GM19351 (cell line): ENCODE results near the gene CFAP157.
"Not testable (repeated sequence)": the region's sequence is repeated elsewhere in the genome, so short reads cannot be mapped to it uniquely, and the experiment has no call there.

Experiments used
- ATAC-seq: cut with Tn5 transposase; IDR thresholded peaks from one replicate; pipeline ENCODE4 v1.9.1; 2021; ENCODE audit warnings: mild to moderate bottlenecking, moderate library complexity; ENCODE audit not compliant: unreplicated experiment

CFAP157 gene

DNA sequence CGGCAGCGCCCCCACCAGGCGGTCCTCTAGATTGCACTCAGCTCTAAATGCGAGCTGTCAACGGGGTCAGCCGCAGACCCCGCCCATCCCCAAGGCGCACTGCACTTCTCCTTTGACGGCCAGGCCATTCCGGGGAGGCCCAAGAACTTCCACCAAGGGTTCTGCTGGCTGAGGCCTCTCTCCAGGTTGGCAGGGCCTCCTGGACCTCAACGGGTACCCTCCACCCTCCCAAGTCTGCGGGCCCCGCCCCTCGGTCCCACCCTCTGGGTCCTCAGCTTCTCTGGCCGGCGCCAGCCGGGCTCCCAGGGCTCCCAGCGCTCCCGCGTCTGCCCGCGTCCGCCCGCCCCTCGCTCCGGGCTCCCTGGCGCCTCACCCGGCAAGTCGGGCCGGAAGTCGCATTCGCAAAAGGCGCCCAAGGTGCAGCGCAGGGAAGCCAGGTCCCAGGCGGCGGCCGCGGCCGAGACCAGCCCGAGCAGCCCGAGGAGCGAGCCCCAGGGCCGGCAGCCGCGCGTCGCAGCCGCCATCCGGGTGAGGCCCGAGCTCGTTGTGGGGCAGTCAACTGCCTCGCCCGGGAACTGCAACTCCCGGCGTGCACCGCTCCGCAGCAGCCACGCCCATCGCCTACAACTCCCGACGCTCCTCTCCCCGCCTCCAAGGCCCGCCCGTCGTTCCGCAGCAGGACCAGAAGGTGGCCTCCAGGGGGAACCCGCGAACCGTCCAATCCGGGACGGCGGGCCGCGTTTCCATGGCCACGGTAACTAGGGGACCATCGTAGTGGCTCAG lies 28.1 kb downstream of the CFAP157 start, which contains the start of gene TOR2A:
Gene TOR2A (minus strand): TSS at position 548 of the 783 bp plus-strand sequence. CDS start 24 bp downstream, at position 524.
- peak; percentile 92 for ATAC-seq

DNA sequence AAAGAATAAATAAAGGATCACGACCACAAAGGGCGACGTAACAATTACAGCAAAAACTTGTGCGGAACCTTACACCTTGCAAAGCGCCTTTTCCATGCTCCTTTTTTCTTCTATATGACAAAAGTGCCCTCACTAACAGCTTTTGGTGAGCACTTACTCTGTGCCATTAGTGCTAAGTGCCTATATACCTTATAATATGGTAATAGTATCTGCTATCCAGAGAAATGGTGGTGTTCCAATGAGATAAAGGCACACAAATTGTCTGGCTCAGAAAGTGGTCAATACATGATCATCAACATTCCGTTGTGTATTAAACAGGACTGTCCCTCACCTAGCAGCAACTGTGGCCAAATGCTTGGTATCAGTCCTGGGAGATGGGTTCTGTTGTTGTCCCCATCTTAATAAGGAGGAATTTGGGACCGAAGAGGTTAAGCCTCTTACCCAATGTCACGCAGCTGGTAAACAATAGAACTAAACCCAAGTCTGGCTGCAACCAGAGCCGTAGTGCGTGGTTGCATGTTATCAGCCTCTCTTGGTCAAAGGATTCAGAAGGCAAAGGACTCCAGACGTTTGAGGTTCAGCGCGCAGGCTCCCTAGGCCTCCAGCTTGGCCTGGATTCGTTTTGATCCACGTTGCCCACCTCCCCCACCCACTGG lies 28.9 kb downstream of the CFAP157 start:
- ATAC-seq: peak; percentile 6

DNA sequence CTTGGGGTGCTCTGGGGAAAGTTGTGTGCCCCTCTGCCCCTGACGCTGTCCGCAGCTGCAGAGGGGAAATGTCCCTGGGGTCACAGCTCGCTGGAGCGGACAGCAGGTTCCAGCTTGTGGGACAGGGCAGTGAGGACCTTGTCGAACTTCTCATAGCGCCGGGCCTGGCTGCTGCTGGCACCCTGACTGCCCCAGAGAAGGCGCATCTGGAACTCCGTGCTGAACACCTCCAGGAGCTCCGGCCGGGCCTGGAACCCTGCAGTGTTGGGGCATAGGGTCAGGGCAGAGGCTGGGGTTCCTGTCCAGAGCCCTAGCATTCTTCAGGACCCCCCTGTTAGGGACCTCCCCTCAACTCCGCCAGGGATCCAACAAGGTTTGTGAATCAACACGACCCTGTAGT lies 31.9 kb downstream of the CFAP157 start:
- no peak for ATAC-seq

DNA sequence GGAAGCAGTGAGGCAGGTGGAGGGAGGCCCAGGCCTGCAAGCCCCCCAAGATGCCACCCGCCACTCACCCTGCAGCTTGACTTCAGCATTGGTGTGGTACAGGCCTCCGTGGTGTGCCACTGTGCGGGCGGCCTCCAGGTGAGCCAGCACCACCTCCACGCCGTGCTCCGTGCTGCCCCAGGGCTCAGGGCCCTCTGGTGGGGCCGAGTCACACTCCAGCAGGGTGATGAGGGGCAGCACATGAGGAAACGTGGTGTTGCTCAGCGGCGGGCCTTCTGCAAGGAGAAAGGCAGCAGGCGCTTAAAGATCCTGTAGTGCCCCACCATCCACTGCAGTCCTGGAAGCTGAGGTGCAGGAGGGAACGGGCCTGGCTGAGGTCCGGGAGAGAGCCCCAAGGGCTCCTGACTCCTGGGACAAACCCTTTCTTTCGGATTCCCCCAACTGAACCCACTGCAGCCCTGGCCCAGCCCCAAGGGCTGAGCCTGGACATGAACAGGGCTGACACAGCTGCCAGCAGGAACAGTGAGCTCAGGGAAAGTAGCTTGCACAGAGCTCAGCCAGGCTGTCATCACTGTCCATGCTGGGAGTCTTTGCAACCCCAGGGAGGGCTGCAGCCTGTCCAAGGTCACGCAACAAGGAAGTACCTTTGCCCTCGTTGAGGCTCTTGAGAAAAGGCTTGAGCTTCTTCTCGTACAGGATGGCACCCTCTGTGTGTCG lies 33.0 kb downstream of the CFAP157 start:
- no peak for ATAC-seq

DNA sequence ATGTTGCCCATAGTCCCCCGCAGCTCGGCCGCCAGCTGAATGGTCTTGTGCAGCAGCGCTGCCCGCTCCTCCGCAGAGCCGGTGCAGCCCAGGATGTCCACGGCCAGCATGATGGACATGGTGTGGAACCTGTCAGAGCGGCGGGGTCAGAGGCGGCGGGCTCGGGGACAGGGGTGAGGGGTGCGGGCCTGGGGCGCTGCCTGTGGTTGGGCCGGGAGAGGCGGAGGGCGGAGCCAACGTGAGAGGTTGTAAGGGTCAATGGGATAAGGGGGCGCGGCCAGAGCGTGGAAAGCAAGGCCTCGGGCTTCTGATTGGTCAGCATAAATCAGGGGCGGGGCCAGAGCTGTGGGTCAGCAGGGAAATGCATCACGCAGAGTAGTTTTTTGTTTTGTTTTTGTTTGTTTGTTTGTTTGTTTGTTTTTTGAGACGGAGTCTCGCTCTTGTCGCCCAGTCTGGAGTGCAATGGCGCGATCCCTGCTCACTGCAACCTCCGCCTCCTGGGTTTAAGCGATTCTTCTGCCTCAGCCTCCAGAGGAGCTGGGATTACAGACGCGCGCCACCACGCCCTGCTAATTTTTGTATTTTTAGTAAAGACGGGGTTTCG lies 35.1 kb downstream of the CFAP157 start:
- no peak for ATAC-seq

DNA sequence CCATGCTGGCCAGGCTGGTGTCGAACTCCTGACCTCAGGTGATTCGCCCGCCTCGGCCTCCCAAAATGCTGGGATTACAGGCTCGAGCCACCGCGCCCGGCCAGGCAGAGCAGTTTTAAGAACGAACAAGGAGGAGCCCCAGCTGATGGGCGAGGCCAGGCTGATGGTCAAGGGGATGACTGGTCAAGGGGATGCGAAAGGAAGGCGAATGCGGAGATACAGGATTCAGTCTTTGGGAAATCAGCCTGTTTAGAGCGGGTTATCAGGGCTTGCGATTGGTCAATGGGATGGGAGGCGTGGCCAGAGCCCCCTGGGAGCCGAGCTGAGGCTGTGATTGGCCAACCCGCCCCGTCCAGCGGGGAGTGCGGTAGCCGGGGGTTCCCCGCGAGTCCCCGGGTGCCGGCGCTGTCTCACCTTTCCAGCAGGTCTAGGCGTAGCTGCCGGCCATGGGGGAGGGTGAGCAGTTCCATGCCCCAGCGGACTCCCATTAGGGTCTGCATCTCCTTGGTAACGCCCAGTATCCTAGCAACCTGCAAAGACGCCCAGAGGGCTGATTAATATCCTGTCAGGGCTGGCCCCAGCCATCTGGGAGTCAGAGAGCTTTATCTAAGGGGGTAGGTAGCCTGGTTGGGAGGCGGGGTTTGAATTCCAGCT lies 35.8 kb downstream of the CFAP157 start:
- no peak for ATAC-seq

DNA sequence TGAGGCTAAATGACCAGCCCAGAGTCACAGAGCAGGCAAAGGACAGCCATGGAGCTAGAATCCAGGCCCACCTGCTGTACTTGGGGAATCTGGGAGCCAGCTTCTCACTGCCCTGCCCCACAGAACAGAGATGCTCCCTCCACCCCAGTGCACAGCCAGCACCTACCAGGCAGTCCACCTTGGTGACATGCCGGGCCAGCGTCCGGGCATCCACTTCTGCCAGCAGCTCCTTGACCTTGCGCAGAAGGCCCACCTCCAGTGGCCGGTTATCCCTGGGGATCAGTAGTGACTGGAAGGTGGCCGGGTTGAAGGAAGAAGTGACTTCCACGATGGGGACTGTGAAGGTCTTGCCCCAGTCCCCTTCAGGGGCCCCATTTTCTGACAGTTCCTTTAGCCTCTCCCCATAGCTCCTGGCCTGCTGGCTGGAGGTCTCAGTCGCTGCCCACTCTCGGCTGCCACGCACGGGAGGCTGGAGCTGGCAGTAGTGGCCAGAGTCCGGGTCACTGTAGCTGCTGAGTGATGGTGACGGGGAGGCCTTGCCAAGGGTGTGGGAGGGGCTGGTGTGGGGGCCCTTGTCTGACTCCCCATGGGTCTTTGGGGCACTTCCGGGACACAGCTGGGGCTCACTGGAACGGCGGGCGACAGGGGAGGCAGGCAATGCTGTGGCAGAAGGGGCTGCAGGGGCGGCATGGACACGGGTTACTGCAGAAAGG lies 37.8 kb downstream of the CFAP157 start:
- ATAC-seq: no peak

DNA sequence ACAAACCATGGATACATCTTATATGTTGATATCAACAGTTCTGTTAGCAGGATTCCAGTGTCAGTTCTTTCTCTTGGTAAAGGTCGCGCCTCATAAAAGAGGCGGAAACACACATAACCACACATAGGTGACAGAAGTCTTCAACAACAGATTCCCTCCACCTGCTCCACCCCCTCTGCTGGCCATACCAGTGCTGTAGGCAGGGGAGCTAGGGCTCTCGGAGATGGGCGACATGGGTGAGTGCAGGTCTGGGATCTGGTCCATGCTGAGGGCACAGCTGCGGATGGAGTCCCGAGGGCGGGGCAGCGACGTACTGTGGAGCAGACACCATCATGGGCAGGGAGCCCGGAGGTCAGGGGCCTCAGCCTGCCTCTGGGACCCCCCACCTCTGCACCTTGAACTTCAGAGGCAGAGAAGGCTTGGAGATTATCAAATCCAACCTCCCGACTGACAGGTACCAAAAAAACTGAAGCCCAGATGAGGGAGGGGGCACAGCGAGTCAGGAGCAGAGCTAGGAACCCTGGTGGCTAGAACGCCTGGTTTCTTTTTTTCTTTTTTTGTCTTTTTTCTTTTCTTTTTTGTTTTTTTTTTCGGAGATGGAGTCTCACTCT lies 40.3 kb downstream of the CFAP157 start:
- ATAC-seq: no peak

DNA sequence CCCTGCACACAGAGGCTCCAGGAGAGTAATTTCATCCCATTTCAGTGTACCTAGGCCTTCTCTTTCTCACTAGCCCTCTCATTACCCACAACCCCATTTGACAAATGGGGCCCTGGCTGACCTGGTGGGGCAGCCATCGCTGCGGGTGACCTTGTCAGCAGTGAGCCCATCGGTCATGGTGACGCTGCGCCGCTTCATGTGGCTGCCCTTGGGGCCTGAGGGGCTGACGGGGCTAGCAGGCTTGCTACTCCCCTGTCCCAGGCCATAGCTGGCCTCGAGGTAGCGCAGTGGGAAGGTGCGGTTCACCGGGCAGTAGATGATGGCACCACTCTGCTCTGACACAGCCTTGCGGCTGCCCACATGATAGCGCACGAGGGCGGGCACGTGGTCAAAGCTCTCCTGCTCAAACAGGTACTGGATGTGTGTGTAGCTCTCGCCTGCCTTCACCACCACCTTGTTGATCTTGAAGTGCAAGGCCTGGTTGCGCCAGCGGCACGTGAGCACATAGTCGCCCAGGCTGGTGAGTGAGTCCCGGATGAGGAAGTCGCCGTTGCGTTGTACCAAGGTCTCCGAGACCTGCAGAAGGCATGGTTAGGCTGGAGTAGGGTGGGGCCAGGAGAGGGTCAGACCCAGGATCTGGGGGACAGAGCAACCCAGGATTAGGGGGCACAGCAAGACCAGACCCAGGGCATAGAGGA lies 42.5 kb downstream of the CFAP157 start:
- ATAC-seq: no peak

DNA sequence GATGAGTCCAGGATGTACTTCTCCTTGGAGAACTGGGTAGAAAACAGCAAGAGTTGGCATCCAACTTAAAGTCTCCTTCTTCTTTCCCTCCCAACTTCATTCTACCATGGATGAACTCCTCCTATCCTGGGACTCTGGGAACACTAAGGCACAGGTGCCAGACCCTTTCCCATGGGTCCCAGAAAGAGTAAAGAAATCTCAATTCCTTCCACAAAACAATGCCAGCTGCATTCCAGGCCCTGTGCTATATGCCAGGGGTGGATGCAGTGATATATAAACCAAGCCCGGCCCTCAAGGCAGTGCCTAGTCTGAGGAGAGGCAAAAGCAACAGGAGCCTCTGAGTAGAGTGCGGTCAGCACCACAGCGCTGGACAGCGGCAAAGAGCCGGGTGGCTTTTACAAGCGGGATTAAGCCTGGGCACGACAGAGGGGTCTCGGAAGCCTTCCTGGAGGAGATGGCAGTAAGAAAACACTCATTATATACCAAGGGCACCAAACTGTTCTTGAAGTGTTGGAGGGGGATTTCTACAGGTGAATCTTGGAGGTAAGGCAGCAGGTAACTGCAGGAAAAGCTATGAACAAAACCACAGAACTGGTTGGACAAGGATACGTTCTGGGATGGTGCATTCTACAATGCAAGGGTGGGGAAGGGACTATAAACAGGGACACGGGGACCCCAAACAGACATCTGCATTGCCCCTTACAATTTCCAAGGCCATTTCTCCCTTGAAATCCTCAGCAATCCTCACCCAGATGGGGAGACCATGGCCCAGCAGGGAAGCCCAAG lies 44.7 kb downstream of the CFAP157 start:
- ATAC-seq: no peak

DNA sequence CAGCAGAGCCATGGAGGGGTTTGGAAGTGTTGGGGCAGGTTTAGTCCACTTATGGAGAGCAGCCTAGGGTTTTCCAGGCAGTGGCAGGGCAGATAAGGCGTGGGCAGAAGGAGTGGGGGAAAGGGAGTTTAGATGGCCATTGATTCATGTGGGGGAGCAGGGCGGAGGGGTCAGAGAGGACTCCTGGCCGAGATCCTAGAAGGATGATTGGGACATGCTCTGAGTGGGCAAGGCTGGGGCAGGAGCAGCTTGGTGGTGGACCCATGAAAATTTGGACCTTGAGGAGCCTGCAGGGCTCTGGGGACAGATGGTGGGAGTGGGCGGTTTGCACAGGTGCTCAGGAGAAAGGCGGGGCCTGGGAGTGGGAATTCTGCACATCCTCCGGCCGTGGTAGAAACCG lies 46.4 kb downstream of the CFAP157 start:
- no peak for ATAC-seq

DNA sequence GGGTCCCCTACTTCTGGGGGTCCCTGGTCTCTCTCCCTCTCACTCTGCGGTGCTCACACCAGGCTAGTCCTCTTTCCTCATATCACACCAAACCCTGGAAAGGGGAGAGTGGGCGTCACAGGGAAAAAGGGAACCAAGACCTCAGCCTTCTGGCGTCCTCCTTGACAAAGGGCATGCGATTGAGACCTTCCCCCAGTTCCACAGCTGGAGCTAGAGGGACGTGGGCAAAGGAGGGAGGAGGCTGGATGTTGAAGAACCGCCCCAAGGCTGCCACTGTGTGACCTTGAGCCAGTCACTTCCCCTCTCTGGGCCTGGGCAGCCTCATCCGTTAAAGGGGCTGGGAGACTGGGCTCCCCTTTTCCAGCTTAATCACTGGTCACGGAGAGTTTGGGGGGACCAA lies 46.8 kb downstream of the CFAP157 start:
- no peak for ATAC-seq

DNA sequence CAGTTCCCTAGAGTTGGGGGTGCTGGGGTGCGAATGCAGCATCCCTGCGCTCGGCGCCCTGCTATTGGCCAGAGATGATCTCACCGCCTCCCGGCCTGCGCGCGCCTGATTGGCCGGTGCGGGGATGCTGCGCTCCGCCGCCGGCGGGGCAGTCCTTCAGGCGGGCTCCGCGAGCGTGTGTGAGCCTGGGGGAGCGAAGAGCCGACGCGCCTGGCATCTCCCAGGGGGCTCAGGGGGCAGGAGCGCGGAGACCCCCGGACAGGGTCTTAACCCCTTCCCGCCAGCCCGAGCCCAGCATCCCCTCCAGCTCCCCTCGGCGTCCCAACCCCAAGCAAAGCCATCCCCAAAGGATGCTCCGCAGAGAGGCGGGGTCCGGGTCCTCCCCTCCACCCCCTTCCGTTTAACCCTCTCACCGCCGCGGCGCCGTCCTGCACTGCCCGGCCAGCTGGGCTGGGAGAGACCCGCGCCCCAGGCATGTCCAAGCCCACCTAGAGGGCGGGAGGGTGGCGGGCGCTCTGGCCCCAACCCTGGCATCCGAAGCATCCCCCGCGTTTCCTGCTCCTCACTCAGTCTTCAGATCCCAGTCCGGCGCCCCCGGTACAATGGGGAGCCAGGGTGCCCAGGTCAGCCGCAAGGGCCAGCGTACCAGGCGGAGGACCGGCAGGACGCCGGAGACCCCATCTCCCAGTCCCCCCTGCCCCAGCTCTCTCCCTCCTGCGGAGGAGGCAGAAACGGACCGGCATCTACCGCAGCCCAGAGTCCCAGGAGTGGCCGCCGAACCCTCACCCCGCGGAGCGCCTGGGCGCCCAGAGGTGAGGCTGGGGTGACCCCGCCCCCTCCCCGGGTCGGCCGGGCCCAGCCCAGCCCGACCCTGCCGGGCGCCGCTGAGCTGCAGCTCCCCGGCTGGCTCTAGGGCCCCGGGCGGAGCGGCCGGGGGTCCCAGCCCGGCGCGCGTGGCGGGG lies 47.6 kb downstream of the CFAP157 start:
- no peak for ATAC-seq

DNA sequence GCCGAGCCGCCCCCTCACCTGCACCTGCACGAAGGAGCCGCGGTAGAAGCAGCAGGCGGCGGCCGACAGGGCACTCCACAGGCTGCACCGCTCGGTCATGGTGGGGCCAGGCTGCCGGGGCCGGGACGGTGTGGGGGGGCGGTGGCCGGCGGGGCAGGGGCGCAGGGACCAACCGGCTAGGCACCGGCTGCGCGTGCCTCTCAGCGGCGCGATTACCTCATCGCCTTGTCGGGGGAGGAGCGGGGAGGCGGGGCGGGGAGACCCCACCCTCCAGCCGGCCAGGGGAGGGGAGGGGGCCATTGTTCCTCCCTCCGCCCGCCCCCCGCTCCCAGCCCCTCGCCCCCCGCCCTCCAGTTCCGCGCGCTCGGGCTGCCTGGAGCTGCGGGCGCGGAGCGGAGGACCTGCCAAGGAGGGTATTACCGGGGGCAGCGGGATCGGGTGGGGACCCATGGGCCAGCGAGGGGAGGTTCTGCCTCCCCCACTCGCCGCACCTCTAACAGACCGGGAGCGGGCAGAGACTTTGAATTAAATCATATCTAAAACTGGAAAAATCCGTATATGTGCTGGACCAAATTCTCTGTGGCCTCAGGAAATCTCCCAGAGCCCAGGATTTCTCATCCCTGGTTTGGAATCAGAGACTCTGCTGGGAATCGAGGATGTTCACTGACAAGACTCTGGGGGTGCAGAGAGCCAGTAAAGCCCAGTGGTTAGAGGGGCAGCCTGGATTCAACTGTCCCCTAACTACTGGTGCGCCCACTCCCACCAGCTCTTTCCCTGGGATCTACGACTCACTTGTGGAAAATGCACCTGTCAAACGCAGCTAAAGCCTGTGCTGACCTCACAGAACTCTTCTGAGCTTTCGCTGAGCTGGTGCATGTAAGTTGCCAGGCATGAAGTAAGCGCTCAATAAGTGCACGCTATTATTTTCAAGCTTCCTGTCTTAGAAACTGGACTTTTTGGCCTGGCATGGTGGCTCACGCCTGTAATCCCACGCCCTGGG lies 48.6 kb downstream of the CFAP157 start:
- no peak for ATAC-seq

DNA sequence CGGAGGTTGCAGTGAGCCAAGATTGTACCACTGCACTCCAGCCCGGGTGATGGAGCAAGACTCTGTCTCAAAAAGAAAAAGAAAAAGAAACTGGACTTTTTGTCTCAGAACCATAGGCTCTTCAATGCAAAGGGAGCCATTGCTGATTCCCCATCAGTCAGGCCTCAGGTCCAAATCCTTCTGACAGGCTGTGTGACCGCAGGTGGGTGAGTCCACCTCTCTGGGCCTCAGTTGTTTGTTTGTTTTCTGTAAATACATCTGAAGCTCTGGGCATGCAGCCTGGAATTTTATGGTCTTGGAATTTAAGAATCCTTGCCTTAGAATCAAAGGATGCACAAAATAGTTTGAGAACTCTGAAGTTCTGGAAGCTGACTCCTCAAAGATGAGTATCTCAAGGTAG lies 49.4 kb downstream of the CFAP157 start:
- no peak for ATAC-seq

DNA sequence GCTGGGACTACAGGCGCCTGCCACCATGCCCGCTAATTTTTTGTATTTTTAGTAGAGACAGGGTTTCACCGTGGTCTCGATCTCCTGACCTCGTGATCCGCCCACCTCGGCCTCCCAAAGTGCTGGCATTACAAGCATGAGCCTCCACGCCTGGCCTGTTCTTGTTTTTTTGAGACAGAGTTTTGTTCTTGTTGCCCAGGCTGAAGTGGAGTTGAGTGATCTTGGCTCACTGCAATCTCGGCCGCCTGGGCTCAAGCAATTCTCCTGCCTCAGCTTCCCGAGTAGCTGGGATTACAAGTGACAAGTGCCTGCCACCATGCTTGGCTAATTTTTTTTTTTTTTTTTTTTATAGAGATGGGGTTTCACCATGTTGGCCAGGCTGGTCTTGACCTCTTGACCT lies 50.0 kb downstream of the CFAP157 start:
- ATAC-seq: not testable (repeated sequence)
